K562 (cell line): ENCODE results near the gene RNPEPL1. TPM values are rescaled to one million over a fixed set of nuclear protein-coding genes. Genes with fewer than 3 reads are reported as not detected.
A peak's percentile ranks its signal among the peaks of the same experiment; 100 is the strongest.

Source experiments
- BACH1 ChIP-seq: fragments of 200-800 bp; sonication (Bioruptor generic); IDR thresholded peaks from 2 replicates; pipeline ENCODE4 v1.6.1; 2016; ENCODE audit warnings: missing genetic modification characterization, missing compliant biosample characterization
- CCNT2 ChIP-seq: IDR thresholded peaks from 2 replicates; pipeline ENCODE4 v1.6.1; 2011; ENCODE audit warnings: borderline replicate concordance, low read depth, mild to moderate bottlenecking, moderate library complexity, mixed read lengths, low read length; ENCODE audit not compliant: insufficient read length; ENCODE audit errors: extremely low read depth
- CEBPG ChIP-seq, 3 experiments: fragments of 200-800 bp in 1 of 3; sonication (Bioruptor generic) in 1 of 3; sonication (generic) in 1 of 3; formaldehyde crosslinking in 1 of 3; IDR thresholded peaks in 2 of 3; conservative IDR thresholded peaks in 1 of 3; 2 replicates each; pipeline versions ENCODE4 v1.6.1 to v1.8.0; 2016 to 2022; ENCODE audit warnings: missing compliant biosample characterization in 2 of 3, missing genetic modification characterization in 2 of 3, mild to moderate bottlenecking in 1 of 3, missing genetic modification reagents in 1 of 3
- L3MBTL2 ChIP-seq: fragments of 450-650 bp; IDR thresholded peaks from 2 replicates; pipeline ENCODE4 v1.6.1; 2016; ENCODE audit warnings: mild to moderate bottlenecking, moderate library complexity
- NKRF ChIP-seq: fragments of 450-650 bp; IDR thresholded peaks from 2 replicates; pipeline ENCODE4 v1.6.1; 2016; ENCODE audit warnings: borderline replicate concordance
- NR3C1 ChIP-seq: sonication (generic); formaldehyde crosslinking; IDR thresholded peaks from 2 replicates; pipeline ENCODE4 v1.8.1; 2022; ENCODE audit warnings: missing genetic modification reagents
- PCBP1 ChIP-seq: fragments of 200-400 bp; formaldehyde crosslinking; IDR thresholded peaks from 2 replicates; pipeline ENCODE4 v1.6.1; 2018; ENCODE audit warnings: mild to moderate bottlenecking, low read depth, low read length; ENCODE audit not compliant: poor library complexity, severe bottlenecking
- PHF8 ChIP-seq: fragments of 200-600 bp; sonication (generic); IDR thresholded peaks from 2 replicates; pipeline ENCODE4 v1.6.1; 2012; ENCODE audit warnings: mixed run types, mild to moderate bottlenecking, inconsistent platforms, low read length, moderate library complexity, borderline replicate concordance
- RHOXF2B ChIP-seq: fragments of 250-450 bp; sonication (Bioruptor Pico); conservative IDR thresholded peaks from 2 replicates; pipeline ENCODE4 v1.5.1; 2021
- SFPQ ChIP-seq: fragments of 200-400 bp; formaldehyde crosslinking; IDR thresholded peaks from 2 replicates; pipeline ENCODE4 v1.6.1; 2017; ENCODE audit warnings: mild to moderate bottlenecking, low read depth, low read length, moderate library complexity
- SNIP1 ChIP-seq: fragments of 450-650 bp; IDR thresholded peaks from 2 replicates; pipeline ENCODE4 v1.7.1; 2017; ENCODE audit warnings: low read depth, mild to moderate bottlenecking
- SRSF1 ChIP-seq: fragments of 200-400 bp; formaldehyde crosslinking; IDR thresholded peaks from 2 replicates; pipeline ENCODE4 v1.6.1; 2017; ENCODE audit warnings: mild to moderate bottlenecking, low read depth, low read length, moderate library complexity
- TAF1 ChIP-seq: IDR thresholded peaks from 2 replicates; pipeline ENCODE4 v1.6.1; 2011; ENCODE audit warnings: mild to moderate bottlenecking, low read length, moderate library complexity; ENCODE audit not compliant: insufficient read depth, control insufficient read depth, severe bottlenecking; ENCODE audit errors: extremely low read depth
- USF1 ChIP-seq: sonication (generic); formaldehyde crosslinking; IDR thresholded peaks from 2 replicates; pipeline ENCODE4 v1.9.0; 2022; ENCODE audit warnings: mild to moderate bottlenecking, missing genetic modification reagents
- ZBTB9 ChIP-seq: fragments of 450-650 bp; formaldehyde crosslinking; IDR thresholded peaks from 2 replicates; pipeline ENCODE4 v1.4.0; 2020; ENCODE audit warnings: mild to moderate bottlenecking, moderate library complexity
- ZNF12 ChIP-seq: sonication (generic); formaldehyde crosslinking; IDR thresholded peaks from 2 replicates; pipeline ENCODE4 v1.4.0; 2020; ENCODE audit warnings: mild to moderate bottlenecking, missing genetic modification reagents
- ZNF282 ChIP-seq: sonication (generic); formaldehyde crosslinking; IDR thresholded peaks from 2 replicates; pipeline ENCODE4 v1.8.1; 2023; ENCODE audit warnings: missing genetic modification reagents
- ZNF41 ChIP-seq: fragments of 250-450 bp; sonication (Bioruptor Pico); conservative IDR thresholded peaks from 2 replicates; pipeline ENCODE4 v1.4.0; 2020; ENCODE audit warnings: mild to moderate bottlenecking
- ZSCAN29 ChIP-seq: fragments of 450-650 bp; IDR thresholded peaks from 2 replicates; pipeline ENCODE4 v1.6.1; 2017
- polyA plus RNA-seq, 8 experiments: library from polyadenylated mRNA; depleted of rRNA in 4 of 8; stranded (reverse) in 5 of 8; unstranded in 3 of 8; fragments of >200 nt; fragmentation: Nextera tagmentation in 2 of 8; fragmentation: Illumina TruSeq in 1 of 8; extraction: Ambion mirVana in 2 of 8; extraction: Trizol in 1 of 8; gene quantifications; 2 replicates each; pipeline versions ENCODE4 v1.2.1 to v1.2.3, GENCODE V29; 2011 to 2014; ENCODE audit warnings: inconsistent platforms in 1 of 8, missing spikeins in 1 of 8
- total RNA-seq, 7 experiments: library from RNA; depleted of rRNA in 6 of 7; stranded (reverse); fragments of >200 nt in 6 of 7; fragmentation: Illumina TruSeq in 2 of 7; extraction: Trizol in 2 of 7; gene quantifications; 2 replicates each; pipeline versions ENCODE4 v1.2.1 to v1.2.3, GENCODE V29; 2011 to 2021; ENCODE audit warnings: low replicate concordance in 1 of 7

The RNPEPL1 gene
- total and polyA plus RNA-seq, 9 of the 15 experiments (the other 6 are each of a cell fraction or from before 2014, with no cell fraction given): 0.07 to 38.7 (median 5.6) TPM

- TF ChIP-seq USF1 (CRISPR knock-in tag) (0 out of 2 replicates have a peak, but pooled peaks have one; percentile 19), CEBPG (CRISPR knock-in tag; IDR thresholded peaks at IDR 0.05) (no peak), CEBPG (tag; conservative IDR thresholded peaks at IDR 0.05 in 1 of 2, IDR thresholded peaks at IDR 0.05 in 1 of 2) (no peak), PCBP1 (no peak), SRSF1 (no peak), RHOXF2B (CRISPR knock-in tag) (no peak), ZNF41 (no peak), ZSCAN29 (no peak), ZBTB9 (CRISPR knock-in tag) (0 out of 2 replicates have a peak, but pooled peaks have one; percentile 60), SNIP1 (no peak), BACH1 (tag) (no peak), TAF1 (no peak), SFPQ (no peak), ZNF282 (CRISPR knock-in tag) (no peak), NKRF (peak; percentile 31; the same call in 1 of the 2 replicates), L3MBTL2 (peak; percentile 41; the same call in 1 of the 2 replicates), CCNT2 (peak; percentile 17), NR3C1 (CRISPR knock-in tag) (no peak), PHF8 (peak; percentile 32; the same call in 1 of the 2 replicates), ZNF12 (CRISPR knock-in tag) (no peak)
These were observed at the start of gene RNPEPL1 (continued) for GRCh38 chr2:240567872-240568677.
